Spleen (tissue), 11 donors: ENCODE measurements around the gene PCYT1A. TPM values are rescaled to one million over a fixed set of nuclear protein-coding genes. Genes with fewer than 3 reads are reported as not detected.
"Not testable (repeated sequence)": the region's sequence is repeated elsewhere in the genome, so short reads cannot be mapped to it uniquely, and the experiment has no call there.

Source experiments
- DNase-seq: peaks from one replicate; pipeline ENCODE4 v3.0.0-alpha.2; 2020
- H3K27ac ChIP-seq, 8 donors: fragments of 200-600 bp; sonication (generic) in 7 of 8; 1 replicate in 4 of 8; 2 replicates in 4 of 8; pipeline versions ENCODE4 v1.5.0 to v1.8.0; 2016 to 2021; ENCODE audit warnings: inconsistent platforms in 4 of 8, mild to moderate bottlenecking in 4 of 8, moderate library complexity in 1 of 8
- H3K27me3 ChIP-seq, 7 donors: fragments of 200-600 bp; sonication (generic) in 6 of 7; replicated peaks in 1 of 7; 1 replicate in 4 of 7; 2 replicates in 3 of 7; pipeline versions ENCODE4 v1.5.0 to v1.8.0; 2016 to 2021; ENCODE audit warnings: inconsistent platforms in 3 of 7, mild to moderate bottlenecking in 1 of 7
- H3K36me3 ChIP-seq, 6 donors: fragments of 200-600 bp; sonication (generic) in 5 of 6; 1 replicate in 4 of 6; 2 replicates in 2 of 6; pipeline versions ENCODE4 v1.5.0 to v1.8.0; 2016 to 2021; ENCODE audit warnings: inconsistent platforms in 2 of 6
- H3K4me1 ChIP-seq, 6 donors: fragments of 200-600 bp; sonication (generic) in 5 of 6; 1 replicate in 3 of 6; 2 replicates in 3 of 6; pipeline versions ENCODE4 v1.5.0 to v1.8.0; 2016 to 2021; ENCODE audit warnings: inconsistent platforms in 3 of 6
- H3K4me3 ChIP-seq, 8 donors: fragments of 200-600 bp; sonication (generic) in 7 of 8; 1 replicate in 4 of 8; 2 replicates in 4 of 8; pipeline versions ENCODE4 v1.5.0 to v1.8.0; 2016 to 2021; ENCODE audit warnings: inconsistent platforms in 4 of 8, mild to moderate bottlenecking in 4 of 8, moderate library complexity in 2 of 8
- H3K9me3 ChIP-seq, 8 donors: fragments of 200-600 bp; sonication (generic) in 7 of 8; 1 replicate in 4 of 8; 2 replicates in 4 of 8; pipeline versions ENCODE4 v1.5.0 to v1.8.0; 2016 to 2021; ENCODE audit warnings: inconsistent platforms in 4 of 8
- POLR2A ChIP-seq, 3 donors: fragments of 450-650 bp; IDR thresholded peaks; one replicate each; pipeline ENCODE4 v1.5.1; 2017; ENCODE audit warnings: antibody characterized with exemption in 3 of 3, mild to moderate bottlenecking in 1 of 3
- POLR2AphosphoS5 ChIP-seq, 3 donors: sonication (generic); formaldehyde crosslinking; IDR thresholded peaks; one replicate each; pipeline ENCODE4 v1.5.1; 2017; ENCODE audit warnings: antibody characterized with exemption in 3 of 3
- WGBS, 5 donors: extraction: QIAGEN DNeasy Blood & Tissue Kit in 3 of 5; methylation state at CpG; one replicate each; pipeline versions ENCODE4 v1.1.5 to v1.1.7; 2013 to 2018; 5-methylcytosine and 5-hydroxymethylcytosine counted together
- intact Hi-C: fragments of 100-400 bp; cut with DNase I; formaldehyde crosslinking; loops from one replicate; pipeline ENCODE4 v1.15.0; 2023; ENCODE audit warnings: low total_unique reads
- polyA plus RNA-seq, 3 donors: library from polyadenylated mRNA; stranded (reverse); fragments of 200-250 nt; gene quantifications; one replicate each; pipeline ENCODE4 v1.2.1, GENCODE V29; 2013
- total RNA-seq, 7 donors: library from RNA; depleted of rRNA in 3 of 7; stranded (reverse); fragments of >200 nt in 3 of 7; fragmentation: NEBNext Ultra II Directional in 4 of 7; extraction: Animal tissue kit (Norgen Biotek cat#: 25700) in 4 of 7; gene quantifications; one replicate each; pipeline versions ENCODE4 v1.1.0 to v1.2.1, GENCODE V29; 2016 to 2021
- TF ChIP-seq, protein P1 (sequence below), 11 experiments: fragments of 200-600 bp in 7 of 11; fragments of 450-650 bp in 4 of 11; sonication (generic) in 4 of 11; IDR thresholded peaks in 8 of 11; conservative IDR thresholded peaks in 3 of 11; 1 replicate in 7 of 11; 2 replicates in 4 of 11; pipeline versions ENCODE4 v1.4.0 to v1.8.0; 2016 to 2021; ENCODE audit warnings: antibody characterized with exemption in 11 of 11, inconsistent platforms in 4 of 11, mild to moderate bottlenecking in 1 of 11
- donor health status: healthy with polysubstance abuse.
- donor health status: DM: no; HTN: no; CAD: no; lungs with moderate emphysema.
- donor health status: DM: no; HTN: no; CAD: no.
- donor health status: Bipolar disorder and iron deficiency.
- donor health status: healthy.
- donor health status: DM: no; HTN: no; CAD: no.
- donor health status: DM: yes; HTN: yes; CAD: no.

The PCYT1A gene
- total and polyA plus RNA-seq, 10 donors: 10.6 to 128 (median 90.3) TPM

DNA sequence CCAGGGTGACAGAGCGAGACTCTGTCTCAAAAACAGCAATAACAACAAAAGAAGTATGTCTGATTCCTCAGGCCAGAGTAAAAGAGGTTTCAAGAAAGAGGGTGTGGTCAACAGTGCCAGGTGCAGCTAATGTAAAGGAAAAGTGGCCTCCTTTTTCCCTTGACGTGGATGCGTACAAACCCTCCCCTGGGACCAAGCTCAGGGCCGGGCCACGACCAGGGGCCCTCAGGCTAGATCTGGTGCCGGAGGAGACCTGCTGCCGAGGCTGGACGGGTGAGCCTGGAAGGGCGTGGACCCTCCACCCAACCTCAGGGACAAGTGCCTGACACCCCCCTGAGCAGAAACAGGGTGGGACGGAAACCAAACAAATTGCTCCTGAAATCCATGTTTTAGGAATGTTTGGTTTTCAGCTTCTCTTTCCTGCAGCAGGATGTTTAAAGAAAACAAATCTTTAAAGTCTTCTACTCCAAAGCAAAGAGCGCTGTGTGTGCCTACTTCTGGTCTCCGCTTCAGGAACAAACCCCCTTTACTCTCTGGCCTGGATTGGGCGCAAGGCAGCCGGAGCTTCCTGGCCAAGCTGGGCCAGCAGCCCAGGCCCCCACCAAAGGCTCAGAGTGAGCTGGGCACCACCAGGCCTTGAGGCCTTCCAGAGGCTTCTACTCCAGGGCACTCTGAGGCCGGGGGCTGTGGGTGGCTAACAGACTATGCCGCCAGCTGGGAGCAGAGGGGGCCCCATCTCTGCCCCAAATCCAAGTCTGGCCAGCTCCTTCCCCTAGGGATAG lies 97.8 kb downstream of the PCYT1A start:
- peaks cover 6 to 72% (median 42%) of the 10 kb centered on the region in 6 donors for H3K4me1 ChIP-seq
- H3K9me3 ChIP-seq: no peaks in the 10 kb centered on the region
- no peaks in the 10 kb centered on the region for H3K27me3 ChIP-seq
- no peak overlapping the region for H3K4me3 ChIP-seq
- 79 to 86% (median 83%) methylated on average over 15 to 16 of the region's 16 CpGs for WGBS, 5 donors
- H3K36me3 ChIP-seq: no peaks in the 10 kb centered on the region
- DNase-seq: peak; percentile 76
- intact Hi-C loops: no loop called here
- TF ChIP-seq POLR2AphosphoS5 (IDR thresholded peaks at IDR 0.05): no peak
- TF ChIP-seq, protein P1, sequence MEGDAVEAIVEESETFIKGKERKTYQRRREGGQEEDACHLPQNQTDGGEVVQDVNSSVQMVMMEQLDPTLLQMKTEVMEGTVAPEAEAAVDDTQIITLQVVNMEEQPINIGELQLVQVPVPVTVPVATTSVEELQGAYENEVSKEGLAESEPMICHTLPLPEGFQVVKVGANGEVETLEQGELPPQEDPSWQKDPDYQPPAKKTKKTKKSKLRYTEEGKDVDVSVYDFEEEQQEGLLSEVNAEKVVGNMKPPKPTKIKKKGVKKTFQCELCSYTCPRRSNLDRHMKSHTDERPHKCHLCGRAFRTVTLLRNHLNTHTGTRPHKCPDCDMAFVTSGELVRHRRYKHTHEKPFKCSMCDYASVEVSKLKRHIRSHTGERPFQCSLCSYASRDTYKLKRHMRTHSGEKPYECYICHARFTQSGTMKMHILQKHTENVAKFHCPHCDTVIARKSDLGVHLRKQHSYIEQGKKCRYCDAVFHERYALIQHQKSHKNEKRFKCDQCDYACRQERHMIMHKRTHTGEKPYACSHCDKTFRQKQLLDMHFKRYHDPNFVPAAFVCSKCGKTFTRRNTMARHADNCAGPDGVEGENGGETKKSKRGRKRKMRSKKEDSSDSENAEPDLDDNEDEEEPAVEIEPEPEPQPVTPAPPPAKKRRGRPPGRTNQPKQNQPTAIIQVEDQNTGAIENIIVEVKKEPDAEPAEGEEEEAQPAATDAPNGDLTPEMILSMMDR (IDR thresholded peaks at IDR 0.05 in 8 of 11, conservative IDR thresholded peaks at IDR 0.05 in 3 of 11): no peak
- no peak for TF ChIP-seq POLR2A (IDR thresholded peaks at IDR 0.05)
- H3K27ac ChIP-seq: peak overlapping the region in 2 of 8 donors; percentile 33 to 93

DNA sequence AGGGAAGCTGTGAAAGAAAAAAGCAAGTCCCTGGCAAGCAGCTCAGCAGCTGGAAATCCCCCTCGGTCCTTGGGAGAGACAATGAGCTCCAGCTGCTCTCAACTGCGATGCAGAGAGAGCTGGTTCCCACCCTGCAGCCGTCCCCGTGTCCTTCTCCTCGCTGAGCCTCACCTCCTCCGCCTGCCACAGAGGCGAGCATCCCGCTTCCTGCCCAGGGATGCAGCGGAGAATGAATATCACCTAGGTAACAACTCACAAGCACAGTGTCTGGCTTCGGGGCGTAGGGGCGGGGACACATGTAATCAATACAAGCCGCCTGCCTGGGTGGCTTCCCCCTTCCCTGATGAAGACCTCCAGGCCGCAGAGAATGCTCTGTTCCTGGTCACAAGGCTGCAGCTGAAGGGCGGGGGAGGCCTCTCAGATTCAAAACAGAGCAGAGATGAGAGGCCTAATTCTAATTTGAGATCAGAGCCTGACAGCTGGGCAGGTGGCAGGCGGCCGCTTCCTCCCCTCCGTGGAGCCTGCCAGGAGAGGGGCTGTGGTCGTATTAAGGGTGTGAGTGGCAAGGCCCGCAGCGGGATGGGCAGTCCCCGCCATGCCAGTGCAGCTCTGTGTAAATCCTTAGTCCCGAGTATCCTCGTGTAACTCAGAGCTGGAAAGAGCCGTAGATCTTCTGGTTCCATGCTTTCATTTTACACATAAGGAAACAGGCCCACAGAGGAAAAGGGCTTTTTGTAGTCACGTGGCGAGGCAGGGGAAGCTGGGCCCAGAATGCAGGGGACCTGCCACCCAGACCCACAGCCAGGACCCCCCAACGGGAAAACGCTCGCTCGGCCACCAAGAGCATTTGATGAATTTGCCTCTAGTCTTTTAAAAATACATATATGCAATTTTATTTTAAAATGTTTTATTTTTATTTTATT lies 100.6 kb downstream of the PCYT1A start:
- no peaks in the 10 kb centered on the region for H3K36me3 ChIP-seq
- H3K9me3 ChIP-seq: no peaks in the 10 kb centered on the region
- H3K27me3 ChIP-seq: no peaks in the 10 kb centered on the region
- H3K4me3 ChIP-seq: peak overlapping the region in 3 of 8 donors; percentile 6 to 49 (median 10)
- peaks cover 2 to 54% (median 27%) of the 10 kb centered on the region in 6 donors for H3K4me1 ChIP-seq
- intact Hi-C loops: no loop called here
- WGBS, 5 donors: 30 to 38% (median 33%) methylated on average over 30 to 31 of the region's 31 CpGs
- peak overlapping the region; percentile 53 to 86 (median 64) for H3K27ac ChIP-seq
- TF ChIP-seq POLR2AphosphoS5 (IDR thresholded peaks at IDR 0.05) (peak in 1 of 3 donors; percentile 51), POLR2A (IDR thresholded peaks at IDR 0.05) (no peak)
- TF ChIP-seq, protein P1 (IDR thresholded peaks at IDR 0.05 in 8 of 11, conservative IDR thresholded peaks at IDR 0.05 in 3 of 11): no peak
- DNase-seq: no peak

DNA sequence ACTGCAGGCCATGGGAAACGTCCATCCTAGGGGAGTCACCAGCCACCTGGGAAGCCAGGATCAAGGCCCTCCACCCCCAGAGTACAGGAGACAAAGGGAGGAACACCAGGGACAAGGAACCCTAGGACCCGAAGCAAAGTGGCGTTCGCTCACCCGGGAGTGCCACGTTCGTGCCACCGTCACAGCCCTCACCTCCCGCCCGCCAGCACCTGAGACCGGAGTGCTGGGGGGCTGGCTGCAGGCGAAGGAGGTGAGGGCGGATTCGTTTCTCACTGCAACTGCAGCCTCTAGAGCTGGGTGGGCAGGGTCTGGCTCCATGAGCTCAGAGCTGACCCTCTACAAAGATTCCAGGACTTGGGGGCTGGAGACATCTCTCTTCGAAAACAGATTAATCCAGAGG lies 102.6 kb downstream of the PCYT1A start:
- TF ChIP-seq POLR2AphosphoS5 (IDR thresholded peaks at IDR 0.05): no peak
- TF ChIP-seq POLR2A (IDR thresholded peaks at IDR 0.05): no peak
- TF ChIP-seq, protein P1 (IDR thresholded peaks at IDR 0.05 in 8 of 11, conservative IDR thresholded peaks at IDR 0.05 in 3 of 11): no peak
- peaks cover 2 to 61% (median 35%) of the 10 kb centered on the region in 6 donors for H3K4me1 ChIP-seq
- H3K27me3 ChIP-seq: no peaks in the 10 kb centered on the region
- no peak for DNase-seq
- intact Hi-C loops: no loop called here
- no peaks in the 10 kb centered on the region for H3K9me3 ChIP-seq
- H3K36me3 ChIP-seq: no peaks in the 10 kb centered on the region
- 93 to 96% (median 94%) methylated on average over 13 to 15 of the region's 15 CpGs for WGBS, 5 donors
- no peak overlapping the region for H3K27ac ChIP-seq
- H3K4me3 ChIP-seq: no peak overlapping the region

DNA sequence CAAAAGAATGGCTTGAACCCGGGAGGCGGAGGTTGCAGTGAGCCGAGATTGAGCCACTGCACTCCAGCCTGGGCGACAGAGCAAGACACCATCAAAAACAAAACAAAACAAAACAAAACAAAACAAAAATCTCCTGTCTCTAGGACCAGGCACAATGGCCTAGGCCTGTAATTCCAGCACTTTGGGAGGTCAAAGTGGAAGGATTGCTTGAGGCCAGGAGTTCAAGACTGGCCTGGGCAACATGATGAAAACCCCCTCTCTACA lies 103.4 kb downstream of the PCYT1A start:
- H3K36me3 ChIP-seq, DNase-seq, H3K27me3 ChIP-seq, H3K9me3 ChIP-seq, H3K4me3 ChIP-seq, H3K27ac ChIP-seq, intact Hi-C loops: not testable (repeated sequence)
- H3K4me1 ChIP-seq: peaks cover 4 to 61% (median 42%) of the 10 kb centered on the region in 6 donors
- WGBS, 5 donors: 87 to 94% (median 93%) methylated on average over 4 of the region's 4 CpGs
